MM.1S (cell line): ENCODE measurements around the gene CTSW.
A peak's percentile ranks its signal among the peaks of the same experiment; 100 is the strongest.

Source experiments
- DNase-seq: peaks from one replicate; pipeline ENCODE4 v3.0.0-alpha.2; 2015
- H2AFZ ChIP-seq: fragments of 300-600 bp; sonication (generic); 2 replicates; pipeline ENCODE4 v1.6.0; 2016; ENCODE audit warnings: antibody characterized with exemption, low read length
- H3F3A ChIP-seq: fragments of 300-600 bp; sonication (generic); 2 replicates; pipeline ENCODE4 v1.6.1; 2016; ENCODE audit warnings: mild to moderate bottlenecking, antibody characterized with exemption, low read length, moderate library complexity, mixed read lengths; ENCODE audit not compliant: insufficient read depth
- H3K27ac ChIP-seq: fragments of 300-600 bp; sonication (generic); 2 replicates; pipeline ENCODE4 v1.5.1; 2016; ENCODE audit warnings: mild to moderate bottlenecking, low read length
- H3K27me3 ChIP-seq: fragments of 300-600 bp; sonication (generic); replicated peaks from 2 replicates; pipeline ENCODE4 v1.6.0; 2016; ENCODE audit warnings: low read length; ENCODE audit not compliant: insufficient read depth
- H3K36me3 ChIP-seq: fragments of 300-600 bp; sonication (generic); replicated peaks from 2 replicates; pipeline ENCODE4 v1.6.1; 2016; ENCODE audit warnings: mild to moderate bottlenecking, low read length, mixed read lengths; ENCODE audit not compliant: insufficient read depth
- H3K4me1 ChIP-seq: fragments of 300-600 bp; sonication (generic); 2 replicates; pipeline ENCODE4 v1.6.1; 2016; ENCODE audit warnings: low read length, mixed read lengths
- H3K4me2 ChIP-seq: fragments of 300-600 bp; sonication (generic); 2 replicates; pipeline ENCODE4 v1.6.0; 2016; ENCODE audit warnings: low read depth, low read length
- H3K4me3 ChIP-seq: fragments of 300-600 bp; sonication (generic); 2 replicates; pipeline ENCODE4 v1.5.1; 2016; ENCODE audit warnings: low read length, mixed read lengths
- H3K79me2 ChIP-seq: fragments of 300-600 bp; sonication (generic); 2 replicates; pipeline ENCODE4 v1.6.1; 2016; ENCODE audit warnings: mixed run types, low read length, mixed read lengths
- H3K9ac ChIP-seq: fragments of 300-600 bp; sonication (generic); 2 replicates; pipeline ENCODE4 v1.6.1; 2016; ENCODE audit warnings: low read length, mixed read lengths
- H3K9me2 ChIP-seq: fragments of 300-600 bp; sonication (generic); replicated peaks from 2 replicates; pipeline ENCODE4 v1.6.1; 2016; ENCODE audit warnings: mild to moderate bottlenecking, low read length, mixed read lengths; ENCODE audit not compliant: insufficient read depth
- H3K9me3 ChIP-seq: fragments of 300-600 bp; sonication (generic); replicated peaks from 2 replicates; pipeline ENCODE4 v1.6.1; 2016; ENCODE audit warnings: mild to moderate bottlenecking, low read length, mixed read lengths; ENCODE audit not compliant: insufficient read depth
- H4K20me1 ChIP-seq: fragments of 300-600 bp; sonication (generic); 2 replicates; pipeline ENCODE4 v1.6.1; 2016; ENCODE audit warnings: mild to moderate bottlenecking, low read length, moderate library complexity, mixed read lengths; ENCODE audit not compliant: insufficient read depth
- CTCF ChIP-seq: fragments of 300-600 bp; sonication (generic); IDR thresholded peaks from 2 replicates; pipeline ENCODE4 v1.5.1; 2016; ENCODE audit warnings: antibody characterized with exemption, low read length, mixed read lengths
- EZH2 ChIP-seq: fragments of 300-600 bp; sonication (generic); optimal IDR thresholded peaks from 2 replicates; pipeline ENCODE3; 2017; ENCODE audit warnings: low read depth, mild to moderate bottlenecking, antibody characterized with exemption, low read length, mixed read lengths
- EZH2phosphoT487 ChIP-seq: fragments of 300-600 bp; sonication (generic); IDR thresholded peaks from 2 replicates; pipeline ENCODE4 v1.6.1; 2018; ENCODE audit warnings: antibody characterized with exemption, low read length

CTSW gene

GRCh38 chr11:65918211-65919140 is 38.8 kb downstream of the CTSW start, which contains the start of gene C11orf68:
TSS of gene C11orf68 (minus strand) at chr11:65919062. CDS start at chr11:65919031, 31 bp downstream.
- Histone ChIP-seq H3F3A (peaks cover 4% of the 10 kb centered on the region; the same call in 1 of the 2 replicates), H4K20me1 (no peaks in the 10 kb centered on the region), H3K4me3 (peak within 1 kb of the TSS; percentile 85), H3K79me2 (peaks cover 36% of the 10 kb centered on the region), H3K9me2 (no peaks in the 10 kb centered on the region), H3K9ac (peak within 1 kb of the TSS; percentile 90), H3K36me3 (no peaks in the 10 kb centered on the region), H3K4me1 (peaks cover 8% of the 10 kb centered on the region; the same call in 1 of the 2 replicates), H3K4me2 (peak within 1 kb of the TSS; percentile 99), H3K27me3 (no peaks in the 10 kb centered on the region), H2AFZ (peak within 1 kb of the TSS; percentile 77), H3K9me3 (no peaks in the 10 kb centered on the region), H3K27ac (peak within 1 kb of the TSS; percentile 31; the same call in 1 of the 2 replicates)
- DNase-seq: peak; percentile 45
- no peak for TF ChIP-seq EZH2
- no peak for TF ChIP-seq CTCF
- TF ChIP-seq EZH2phosphoT487: no peak

GRCh38 chr11:65919141-65919572 is 39.5 kb downstream of the CTSW start, which contains the start of gene DRAP1:
TSS of gene DRAP1 (plus strand) at chr11:65919426. CDS start at chr11:65919502, 76 bp downstream.
- H3K27me3 ChIP-seq: no peaks in the 10 kb centered on the region
- no peaks in the 10 kb centered on the region for H3F3A ChIP-seq
- H2AFZ ChIP-seq: peak within 1 kb of the TSS; percentile 77
- no peaks in the 10 kb centered on the region for H3K9me3 ChIP-seq
- H3K9ac ChIP-seq: peak within 1 kb of the TSS; percentile 90
- peak; percentile 99 for DNase-seq
- no peak for TF ChIP-seq EZH2phosphoT487
- no peak for TF ChIP-seq EZH2
- no peak for TF ChIP-seq CTCF
- no peaks in the 10 kb centered on the region for H3K36me3 ChIP-seq
- H3K4me1 ChIP-seq: peaks cover 8% of the 10 kb centered on the region; the same call in 1 of the 2 replicates
- peak within 1 kb of the TSS; percentile 85 for H3K4me3 ChIP-seq
- peaks cover 36% of the 10 kb centered on the region for H3K79me2 ChIP-seq
- peak within 1 kb of the TSS; percentile 31; the same call in 1 of the 2 replicates for H3K27ac ChIP-seq
- peak within 1 kb of the TSS; percentile 99 for H3K4me2 ChIP-seq
- H4K20me1 ChIP-seq: no peaks in the 10 kb centered on the region
- H3K9me2 ChIP-seq: no peaks in the 10 kb centered on the region

- Histone ChIP-seq H3K4me3 (peak overlapping the region; percentile 79), H3K79me2 (peaks cover 36% of the 10 kb centered on the region), H3K27me3 (no peaks in the 10 kb centered on the region), H4K20me1 (no peaks in the 10 kb centered on the region), H3K27ac (no peak overlapping the region; the same call in 1 of the 2 replicates), H3K9me3 (no peaks in the 10 kb centered on the region), H3K4me2 (peak overlapping the region; percentile 99), H3F3A (no peaks in the 10 kb centered on the region), H2AFZ (peak overlapping the region; percentile 77), H3K9ac (peak overlapping the region; percentile 70), H3K9me2 (no peaks in the 10 kb centered on the region), H3K4me1 (peaks cover 8% of the 10 kb centered on the region; the same call in 1 of the 2 replicates), H3K36me3 (no peaks in the 10 kb centered on the region)
- TF ChIP-seq EZH2phosphoT487: no peak
- TF ChIP-seq EZH2: no peak
- no peak for TF ChIP-seq CTCF
- DNase-seq: peak; percentile 41
These were observed 40.1 kb downstream of the CTSW start for GRCh38 chr11:65919573-65920371.
